Activated CD4-positive, CD25-positive, alpha-beta regulatory T cell treated with anti-CD3 and anti-CD28 coated beads, Interleukin-2, amount 50 U/mL, for 72 hours (primary cell): ENCODE measurements around the gene FAM83B.
"Not testable (repeated sequence)": the region's sequence is repeated elsewhere in the genome, so short reads cannot be mapped to it uniquely, and the experiment has no call there.

Experiments used
- DNase-seq: peaks from one replicate; pipeline ENCODE4 v3.0.0; 2021

FAM83B gene

DNA sequence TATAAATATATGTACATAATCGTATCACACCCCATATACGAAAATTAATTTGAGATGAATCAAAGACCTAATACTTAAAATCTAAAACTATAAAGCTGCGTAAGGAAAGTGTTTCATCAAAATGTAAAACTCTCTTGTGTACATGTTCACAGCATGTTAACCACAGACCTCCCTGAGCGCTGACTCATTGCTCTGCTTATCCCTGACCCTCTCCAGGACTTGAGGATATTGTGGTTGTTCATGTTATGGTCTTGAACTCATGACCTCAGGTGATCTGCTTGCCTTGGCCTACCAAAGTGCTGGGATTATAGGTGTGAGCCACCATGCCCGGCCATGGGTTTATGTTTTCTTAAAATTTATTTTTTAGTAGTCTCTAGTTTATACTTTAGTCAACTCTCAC is 14.2 kb downstream of the FAM83B start:
- no peak for DNase-seq

- no peak for DNase-seq
Measured at GRCh38 chr6:54861905-54862616, 15.5 kb downstream of the FAM83B start.

GRCh38 chr6:54864272-54864671 is 17.7 kb downstream of the FAM83B start:
- DNase-seq, result no peak

DNA sequence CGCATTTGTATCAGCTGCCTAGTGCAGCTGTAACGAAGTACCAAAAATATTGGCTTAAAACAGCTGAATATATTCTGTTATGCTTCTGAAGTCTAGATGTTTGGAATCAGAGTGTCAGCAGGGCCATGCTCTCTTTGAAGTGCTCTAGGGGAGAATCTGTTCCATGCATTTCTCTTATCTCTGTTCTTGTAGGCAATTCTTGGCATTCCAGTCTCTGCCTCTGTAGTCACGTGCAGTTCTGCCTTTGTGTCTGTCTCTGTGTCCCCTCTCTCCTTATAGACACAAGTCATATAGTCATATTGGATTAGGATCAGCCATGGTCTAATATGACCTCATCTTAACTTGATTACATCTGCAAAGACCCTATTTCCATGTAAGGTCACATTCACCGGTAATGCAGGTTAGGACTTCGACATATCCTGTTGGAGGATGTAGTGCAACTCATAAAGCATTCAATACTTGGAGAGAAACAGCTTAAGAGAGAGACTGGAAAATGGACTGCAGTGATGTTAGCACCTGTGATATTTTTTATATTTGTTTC is 18.6 kb downstream of the FAM83B start:
- DNase-seq, result no peak

DNA sequence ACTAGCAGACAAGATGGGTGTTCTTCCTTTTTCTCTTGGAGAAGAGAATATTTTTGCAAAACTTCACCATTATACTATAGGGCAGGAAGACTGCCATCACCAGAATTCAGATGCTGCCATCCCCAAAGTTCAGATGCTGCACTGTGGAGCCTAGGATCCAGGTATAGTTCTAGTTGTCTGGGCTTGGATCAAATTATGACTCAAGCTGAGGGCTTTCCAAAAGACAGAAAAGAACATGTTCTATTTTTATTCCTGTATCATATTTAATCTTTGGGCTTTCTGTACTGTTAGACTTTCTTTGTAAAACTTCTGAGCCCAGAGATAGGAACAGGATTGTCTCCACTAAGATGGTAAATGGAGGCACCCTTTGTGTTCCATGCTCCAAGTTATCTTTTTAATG is 22.0 kb downstream of the FAM83B start:
- no peak for DNase-seq

DNA sequence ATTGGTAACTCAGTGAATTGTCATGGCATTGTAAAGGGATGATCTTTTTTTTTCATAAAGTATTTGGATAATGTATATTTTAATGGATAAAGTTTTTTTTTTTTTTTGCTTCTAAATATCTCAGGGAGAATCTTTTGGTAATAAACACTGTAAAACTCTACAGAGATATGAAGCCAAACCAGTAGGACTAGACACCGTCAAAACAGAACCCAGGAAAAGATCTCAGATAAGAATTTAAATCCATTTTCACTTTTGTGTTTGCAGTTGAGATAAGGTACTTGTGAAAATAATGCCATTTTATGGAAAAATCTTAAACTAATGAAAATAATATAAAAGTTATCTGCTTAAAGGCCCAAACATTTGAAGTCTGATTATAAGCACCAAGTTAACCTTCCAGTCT is 27.0 kb downstream of the FAM83B start:
- DNase-seq, result no peak

- no peak for DNase-seq
Measured at GRCh38 chr6:54874349-54875048, 27.9 kb downstream of the FAM83B start.

- no peak for DNase-seq
Measured at GRCh38 chr6:54875539-54875938, 29.0 kb downstream of the FAM83B start.

- DNase-seq, result no peak
Measured at GRCh38 chr6:54876365-54876764, 29.8 kb downstream of the FAM83B start.

DNA sequence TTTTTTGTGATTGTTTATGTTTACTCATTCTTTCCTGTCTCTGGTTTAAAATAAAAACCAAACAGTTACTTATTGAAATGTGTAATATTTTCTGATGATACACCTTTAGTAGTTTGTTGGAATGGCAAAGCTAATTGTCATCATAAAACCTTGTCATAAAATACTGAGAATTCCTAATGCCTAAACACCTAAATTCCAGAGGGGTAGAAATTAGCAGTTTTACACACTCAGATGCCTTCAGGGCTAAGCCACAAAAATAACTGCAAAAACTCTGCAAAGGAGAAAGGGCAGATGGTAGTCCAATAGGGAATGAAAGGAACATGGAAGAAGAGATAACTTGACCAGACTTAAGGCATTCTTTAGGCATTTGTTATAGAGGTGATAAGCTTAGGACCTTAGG is 30.3 kb downstream of the FAM83B start:
- DNase-seq, result no peak

DNA sequence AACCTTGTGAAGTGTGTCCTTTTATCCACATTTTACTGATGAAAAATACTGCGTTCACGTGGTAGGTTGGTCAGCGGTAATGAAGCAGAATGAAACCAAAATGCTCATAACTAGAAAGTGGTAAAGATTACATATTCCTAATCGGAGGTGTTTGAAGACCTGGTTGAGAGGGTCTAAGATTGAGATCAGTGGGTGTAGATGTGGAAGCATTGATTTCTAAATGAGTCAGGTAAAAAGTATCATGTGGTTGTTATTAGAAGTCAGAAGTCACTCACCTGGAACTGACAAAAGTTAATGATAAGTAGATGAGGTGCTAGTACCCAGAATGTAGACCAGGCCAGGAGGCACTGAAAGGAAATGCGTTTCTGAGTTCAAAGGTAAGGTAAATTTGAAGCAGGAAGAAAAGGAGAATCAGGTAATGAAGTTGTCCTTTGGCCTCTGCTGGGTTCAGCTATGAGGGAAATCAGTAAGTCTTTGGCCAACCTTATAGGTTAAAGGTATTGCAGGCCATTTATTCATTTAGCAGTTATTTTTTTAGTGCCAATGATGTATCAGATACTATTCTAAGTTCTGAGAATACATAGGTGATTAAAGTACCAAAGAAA is 31.2 kb downstream of the FAM83B start:
- no peak for DNase-seq

- no peak for DNase-seq
Measured at GRCh38 chr6:54878718-54879117, 32.1 kb downstream of the FAM83B start.

GRCh38 chr6:54879188-54879985 is 32.8 kb downstream of the FAM83B start:
- DNase-seq, result no peak

- DNase-seq, result no peak
Measured at GRCh38 chr6:54881067-54881730, 34.6 kb downstream of the FAM83B start.

GRCh38 chr6:54881891-54882290 is 35.3 kb downstream of the FAM83B start:
- DNase-seq, result not testable (repeated sequence)

DNA sequence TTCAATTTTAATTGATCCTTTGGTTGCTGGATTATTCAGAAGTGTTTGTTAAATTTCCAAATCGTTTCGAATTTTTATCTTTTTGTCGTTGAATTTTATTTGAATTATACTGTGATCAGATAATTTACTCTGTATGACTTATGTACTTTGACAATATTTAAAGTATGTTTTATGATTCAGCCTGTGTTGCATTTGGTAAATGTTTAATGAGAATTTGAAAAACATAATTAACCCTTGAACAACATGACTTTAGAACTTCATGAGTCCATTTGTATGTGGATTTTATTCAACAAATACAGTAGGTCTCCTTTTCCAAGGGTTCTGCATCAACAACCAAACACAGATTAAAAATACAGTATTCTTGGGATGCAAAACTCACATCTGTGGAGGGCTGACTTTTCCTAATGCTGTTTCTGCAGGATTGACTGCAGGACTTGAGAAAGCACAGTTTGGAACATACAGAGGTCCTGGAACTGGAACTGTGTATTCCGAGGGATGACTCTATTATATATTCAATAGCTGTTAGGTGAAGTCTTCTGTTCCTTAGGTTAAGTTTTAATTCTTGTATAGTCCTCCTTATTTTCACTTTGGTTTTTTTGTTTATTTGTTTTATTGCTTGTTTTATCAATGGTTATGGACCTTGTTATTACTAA is 40.5 kb downstream of the FAM83B start:
- DNase-seq, result no peak

- DNase-seq, result no peak
Measured at GRCh38 chr6:54891536-54891935, 45.0 kb downstream of the FAM83B start.

GRCh38 chr6:54892831-54893230 is 46.3 kb downstream of the FAM83B start:
- no peak for DNase-seq

DNA sequence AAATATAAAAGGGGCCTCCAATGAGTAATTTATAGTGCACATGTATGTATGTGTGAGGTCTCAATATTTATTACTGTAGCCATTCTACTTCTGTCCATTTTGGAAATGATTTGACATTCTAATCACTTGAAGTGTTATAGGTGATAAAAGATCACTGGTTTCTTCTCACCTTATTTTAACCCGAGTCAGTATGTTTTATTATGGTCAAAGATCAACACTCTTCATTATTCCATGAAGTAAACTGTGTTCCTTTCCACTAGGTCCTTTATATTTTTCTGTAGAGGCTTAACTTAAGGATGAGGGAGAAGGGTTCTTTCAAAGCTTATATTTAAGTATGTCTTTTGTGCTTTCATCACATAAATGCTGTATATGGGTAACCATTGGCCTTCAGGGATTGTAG is 47.2 kb downstream of the FAM83B start:
- no peak for DNase-seq

- no peak for DNase-seq
Measured at GRCh38 chr6:54896302-54896701, 49.7 kb downstream of the FAM83B start.

DNA sequence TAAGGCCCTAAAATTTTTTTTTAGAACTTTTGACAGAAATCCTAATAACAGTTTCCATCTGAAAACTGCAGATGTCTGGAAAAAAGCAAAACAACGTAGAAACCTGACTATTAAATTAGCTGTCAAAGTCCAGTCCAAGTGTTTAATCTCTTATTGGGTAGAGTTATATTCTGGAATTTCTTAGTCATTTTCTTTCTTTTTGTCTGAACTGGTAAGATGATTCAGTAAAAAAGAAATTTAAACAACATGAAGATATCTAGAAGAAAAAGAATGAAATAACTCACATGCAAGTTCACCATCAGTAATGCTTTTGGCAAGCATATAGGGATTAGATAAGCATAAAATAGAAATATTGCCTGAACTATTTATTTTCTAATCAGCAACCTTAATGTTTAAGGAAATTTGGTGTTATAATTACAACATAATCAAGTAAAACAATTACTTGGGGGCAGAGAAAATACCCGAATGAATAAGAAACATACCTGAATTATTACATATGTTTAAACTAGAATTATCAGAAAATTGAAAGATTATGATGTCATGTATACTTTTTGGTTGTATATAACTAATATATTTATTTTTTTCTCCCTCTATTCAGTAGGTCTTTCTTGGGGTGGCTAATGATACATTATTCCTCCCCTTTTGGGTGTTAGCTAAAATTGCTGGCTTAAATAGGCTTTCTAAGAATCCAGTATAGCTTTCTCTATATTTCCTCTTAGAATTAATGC is 51.1 kb downstream of the FAM83B start:
- DNase-seq, result no peak
